ENCODE data around the gene NPSR1. TPM values are rescaled to one million over a fixed set of nuclear protein-coding genes. Genes with fewer than 3 reads are reported as not detected.

Gene NPSR1
- total RNA-seq, 2 experiments from 2014 or later, result not detected

GRCh38 chr7:34751725-34752643 lies 94.0 kb downstream of the NPSR1 start:
- Histone ChIP-seq H3K36me3 (ENCODE audit: insufficient read depth, low read length) (no peaks in the 10 kb centered on the region), H3K4me3 (ENCODE audit: low read depth, low read length, poor library complexity, severe bottlenecking) (no peak overlapping the region), H3K9me3 (ENCODE audit: low read length) (no peaks in the 10 kb centered on the region), H2AFZ (ENCODE audit: low read length) (no peak overlapping the region), H3K4me1 (ENCODE audit: insufficient read depth, low read length, poor library complexity, severe bottlenecking) (no peaks in the 10 kb centered on the region), H3K4me2 (ENCODE audit: low read length) (no peak overlapping the region), H3K27ac (ENCODE audit: low read depth, low read length, poor library complexity, severe bottlenecking) (no peak overlapping the region), H3K9me2 (ENCODE audit: insufficient read depth, low read length) (no peaks in the 10 kb centered on the region), H4K20me1 (ENCODE audit: insufficient read depth, low read length) (no peaks in the 10 kb centered on the region), H3K79me2 (ENCODE audit: insufficient read depth, low read depth, low read length) (no peaks in the 10 kb centered on the region)
- intact Hi-C loops (cut with micrococcal nuclease; ENCODE audit: unreplicated experiment), result no loop called here
- POLR2A ChIA-PET, result no interaction called here
- CTCF ChIA-PET (ENCODE audit: unreplicated experiment), result no interaction called here
- no peak for DNase-seq (ENCODE audit: low spot score)
- TF ChIP-seq EZH2phosphoT487 (IDR thresholded peaks at IDR 0.05; ENCODE audit: borderline replicate concordance, low read depth, low read length), result no peak
- TF ChIP-seq, protein P1, sequence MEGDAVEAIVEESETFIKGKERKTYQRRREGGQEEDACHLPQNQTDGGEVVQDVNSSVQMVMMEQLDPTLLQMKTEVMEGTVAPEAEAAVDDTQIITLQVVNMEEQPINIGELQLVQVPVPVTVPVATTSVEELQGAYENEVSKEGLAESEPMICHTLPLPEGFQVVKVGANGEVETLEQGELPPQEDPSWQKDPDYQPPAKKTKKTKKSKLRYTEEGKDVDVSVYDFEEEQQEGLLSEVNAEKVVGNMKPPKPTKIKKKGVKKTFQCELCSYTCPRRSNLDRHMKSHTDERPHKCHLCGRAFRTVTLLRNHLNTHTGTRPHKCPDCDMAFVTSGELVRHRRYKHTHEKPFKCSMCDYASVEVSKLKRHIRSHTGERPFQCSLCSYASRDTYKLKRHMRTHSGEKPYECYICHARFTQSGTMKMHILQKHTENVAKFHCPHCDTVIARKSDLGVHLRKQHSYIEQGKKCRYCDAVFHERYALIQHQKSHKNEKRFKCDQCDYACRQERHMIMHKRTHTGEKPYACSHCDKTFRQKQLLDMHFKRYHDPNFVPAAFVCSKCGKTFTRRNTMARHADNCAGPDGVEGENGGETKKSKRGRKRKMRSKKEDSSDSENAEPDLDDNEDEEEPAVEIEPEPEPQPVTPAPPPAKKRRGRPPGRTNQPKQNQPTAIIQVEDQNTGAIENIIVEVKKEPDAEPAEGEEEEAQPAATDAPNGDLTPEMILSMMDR (conservative IDR thresholded peaks at IDR 0.05; ENCODE audit: low read length), result no peak
- no TSS peak for BruUV-seq (replicated peaks)

GRCh38 chr7:34752929-34753328 lies 94.9 kb downstream of the NPSR1 start:
- Histone ChIP-seq H2AFZ (ENCODE audit: low read length) (no peak overlapping the region), H3K9me3 (ENCODE audit: low read length) (no peaks in the 10 kb centered on the region), H3K4me2 (ENCODE audit: low read length) (no peak overlapping the region), H3K27ac (ENCODE audit: low read depth, low read length, poor library complexity, severe bottlenecking) (no peak overlapping the region), H3K9me2 (ENCODE audit: insufficient read depth, low read length) (no peaks in the 10 kb centered on the region), H3K4me1 (ENCODE audit: insufficient read depth, low read length, poor library complexity, severe bottlenecking) (no peaks in the 10 kb centered on the region), H4K20me1 (ENCODE audit: insufficient read depth, low read length) (no peaks in the 10 kb centered on the region), H3K36me3 (ENCODE audit: insufficient read depth, low read length) (no peaks in the 10 kb centered on the region), H3K79me2 (ENCODE audit: insufficient read depth, low read depth, low read length) (no peaks in the 10 kb centered on the region), H3K4me3 (ENCODE audit: low read depth, low read length, poor library complexity, severe bottlenecking) (no peak overlapping the region)
- intact Hi-C loops (cut with micrococcal nuclease; ENCODE audit: unreplicated experiment), result no loop called here
- no peak for DNase-seq (ENCODE audit: low spot score)
- ChIA-PET CTCF (ENCODE audit: unreplicated experiment) (no interaction called here), POLR2A (no interaction called here)
- no peak for TF ChIP-seq EZH2phosphoT487 (IDR thresholded peaks at IDR 0.05; ENCODE audit: borderline replicate concordance, low read depth, low read length)
- TF ChIP-seq, protein P1 (conservative IDR thresholded peaks at IDR 0.05; ENCODE audit: low read length), result no peak
- BruUV-seq (replicated peaks), result no TSS peak

- Histone ChIP-seq H3K9me3 (ENCODE audit: low read length) (no peaks in the 10 kb centered on the region), H3K9me2 (ENCODE audit: insufficient read depth, low read length) (no peaks in the 10 kb centered on the region), H3K4me1 (ENCODE audit: insufficient read depth, low read length, poor library complexity, severe bottlenecking) (no peaks in the 10 kb centered on the region), H2AFZ (ENCODE audit: low read length) (no peak overlapping the region), H3K4me3 (ENCODE audit: low read depth, low read length, poor library complexity, severe bottlenecking) (no peak overlapping the region), H3K79me2 (ENCODE audit: insufficient read depth, low read depth, low read length) (no peaks in the 10 kb centered on the region), H4K20me1 (ENCODE audit: insufficient read depth, low read length) (no peaks in the 10 kb centered on the region), H3K27ac (ENCODE audit: low read depth, low read length, poor library complexity, severe bottlenecking) (no peak overlapping the region), H3K4me2 (ENCODE audit: low read length) (no peak overlapping the region), H3K36me3 (ENCODE audit: insufficient read depth, low read length) (no peaks in the 10 kb centered on the region)
- DNase-seq (ENCODE audit: low spot score), result no peak
- CTCF ChIA-PET (ENCODE audit: unreplicated experiment), result no interaction called here
- intact Hi-C loops (cut with micrococcal nuclease; ENCODE audit: unreplicated experiment), result no loop called here
- TF ChIP-seq, protein P1 (conservative IDR thresholded peaks at IDR 0.05; ENCODE audit: low read length), result no peak
- TF ChIP-seq EZH2phosphoT487 (IDR thresholded peaks at IDR 0.05; ENCODE audit: borderline replicate concordance, low read depth, low read length), result no peak
- no TSS peak for BruUV-seq (replicated peaks)
- POLR2A ChIA-PET, result no interaction called here
These were observed 97.0 kb downstream of the NPSR1 start for GRCh38 chr7:34755008-34755407.

Measured in OCI-LY7 (cell line).